GM06990 (cell line): ENCODE data around the gene SEMA4A.

Experiments
- DNase-seq: peaks from one replicate; pipeline ENCODE4 v3.0.0-alpha.2; 2011; ENCODE audit not compliant: insufficient read length; ENCODE audit errors: extremely low read depth
- H3K27me3 ChIP-seq: replicated peaks from 2 replicates; pipeline ENCODE4 v1.6.0; 2011; ENCODE audit warnings: low read length; ENCODE audit not compliant: control insufficient read depth, insufficient read depth
- H3K36me3 ChIP-seq: 2 replicates; pipeline ENCODE4 v1.5.1; 2011; ENCODE audit warnings: low read length; ENCODE audit not compliant: control insufficient read depth, insufficient read depth
- H3K4me3 ChIP-seq: replicated peaks from 2 replicates; pipeline ENCODE4 v1.5.1; 2011; ENCODE audit warnings: low read depth, mild to moderate bottlenecking, control low read depth, low read length
- CTCF ChIP-seq: IDR thresholded peaks from 2 replicates; pipeline ENCODE4 v1.5.1; 2011; ENCODE audit warnings: low read length, control low read depth, mild to moderate bottlenecking, inconsistent platforms; ENCODE audit not compliant: insufficient read depth, poor library complexity, severe bottlenecking

SEMA4A gene

DNA sequence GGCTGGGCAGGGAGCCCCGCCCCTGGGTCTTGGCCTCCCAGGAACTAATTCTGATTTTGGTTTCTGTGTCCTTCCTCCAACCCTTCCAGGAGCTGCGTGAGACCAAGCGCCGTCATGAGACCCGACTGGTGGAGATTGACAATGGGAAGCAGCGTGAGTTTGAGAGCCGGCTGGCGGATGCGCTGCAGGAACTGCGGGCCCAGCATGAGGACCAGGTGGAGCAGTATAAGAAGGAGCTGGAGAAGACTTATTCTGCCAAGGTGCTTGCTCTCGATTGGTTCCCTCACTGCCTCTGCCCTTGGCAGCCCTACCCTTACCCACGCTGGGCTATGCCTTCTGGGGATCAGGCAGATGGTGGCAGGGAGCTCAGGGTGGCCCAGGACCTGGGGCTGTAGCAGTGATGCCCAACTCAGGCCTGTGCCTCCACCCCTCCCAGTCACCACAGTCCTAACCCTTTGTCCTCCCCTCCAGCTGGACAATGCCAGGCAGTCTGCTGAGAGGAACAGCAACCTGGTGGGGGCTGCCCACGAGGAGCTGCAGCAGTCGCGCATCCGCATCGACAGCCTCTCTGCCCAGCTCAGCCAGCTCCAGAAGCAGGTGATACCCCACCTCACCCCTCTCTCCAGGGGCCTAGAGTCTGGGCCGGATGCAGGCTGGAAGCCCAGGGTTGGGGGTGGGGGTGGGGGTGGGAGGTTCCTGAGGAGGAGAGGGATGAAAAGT is 18.5 kb upstream of the SEMA4A start:
- H3K4me3 ChIP-seq = no peak overlapping the region
- TF ChIP-seq CTCF = no peak
- H3K27me3 ChIP-seq = no peaks in the 10 kb centered on the region
- H3K36me3 ChIP-seq = peaks cover 29% of the 10 kb centered on the region
- DNase-seq = no peak

- Histone ChIP-seq H3K4me3 (no peak overlapping the region), H3K36me3 (peaks cover 29% of the 10 kb centered on the region), H3K27me3 (no peaks in the 10 kb centered on the region)
- no peak for TF ChIP-seq CTCF
- no peak for DNase-seq
Measured at GRCh38 chr1:156135930-156136871, 17.2 kb upstream of the SEMA4A start.

DNA sequence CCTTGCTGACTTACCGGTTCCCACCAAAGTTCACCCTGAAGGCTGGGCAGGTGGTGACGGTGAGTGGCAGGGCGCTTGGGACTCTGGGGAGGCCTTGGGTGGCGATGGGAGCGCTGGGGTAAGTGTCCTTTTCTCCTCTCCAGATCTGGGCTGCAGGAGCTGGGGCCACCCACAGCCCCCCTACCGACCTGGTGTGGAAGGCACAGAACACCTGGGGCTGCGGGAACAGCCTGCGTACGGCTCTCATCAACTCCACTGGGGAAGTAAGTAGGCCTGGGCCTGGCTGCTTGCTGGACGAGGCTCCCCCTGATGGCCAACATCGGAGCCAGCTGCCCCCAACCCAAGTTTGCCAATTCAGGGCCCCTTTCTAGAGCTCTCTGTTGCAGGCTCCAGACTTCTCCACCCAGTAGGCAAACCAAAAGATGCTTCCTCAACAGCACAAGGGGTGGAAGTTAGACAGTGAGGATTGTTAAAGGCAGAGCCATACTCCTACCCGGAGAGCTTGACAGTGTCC is 16.4 kb upstream of the SEMA4A start:
- DNase-seq = no peak
- Histone ChIP-seq H3K36me3 (peaks cover 28% of the 10 kb centered on the region), H3K4me3 (no peak overlapping the region), H3K27me3 (no peaks in the 10 kb centered on the region)
- TF ChIP-seq CTCF = peak; percentile 15

- no peak for DNase-seq
- H3K4me3 ChIP-seq = no peak overlapping the region
- no peaks in the 10 kb centered on the region for H3K27me3 ChIP-seq
- no peak for TF ChIP-seq CTCF
- peaks cover 28% of the 10 kb centered on the region for H3K36me3 ChIP-seq
Measured at GRCh38 chr1:156138458-156138867, 14.9 kb upstream of the SEMA4A start.

DNA sequence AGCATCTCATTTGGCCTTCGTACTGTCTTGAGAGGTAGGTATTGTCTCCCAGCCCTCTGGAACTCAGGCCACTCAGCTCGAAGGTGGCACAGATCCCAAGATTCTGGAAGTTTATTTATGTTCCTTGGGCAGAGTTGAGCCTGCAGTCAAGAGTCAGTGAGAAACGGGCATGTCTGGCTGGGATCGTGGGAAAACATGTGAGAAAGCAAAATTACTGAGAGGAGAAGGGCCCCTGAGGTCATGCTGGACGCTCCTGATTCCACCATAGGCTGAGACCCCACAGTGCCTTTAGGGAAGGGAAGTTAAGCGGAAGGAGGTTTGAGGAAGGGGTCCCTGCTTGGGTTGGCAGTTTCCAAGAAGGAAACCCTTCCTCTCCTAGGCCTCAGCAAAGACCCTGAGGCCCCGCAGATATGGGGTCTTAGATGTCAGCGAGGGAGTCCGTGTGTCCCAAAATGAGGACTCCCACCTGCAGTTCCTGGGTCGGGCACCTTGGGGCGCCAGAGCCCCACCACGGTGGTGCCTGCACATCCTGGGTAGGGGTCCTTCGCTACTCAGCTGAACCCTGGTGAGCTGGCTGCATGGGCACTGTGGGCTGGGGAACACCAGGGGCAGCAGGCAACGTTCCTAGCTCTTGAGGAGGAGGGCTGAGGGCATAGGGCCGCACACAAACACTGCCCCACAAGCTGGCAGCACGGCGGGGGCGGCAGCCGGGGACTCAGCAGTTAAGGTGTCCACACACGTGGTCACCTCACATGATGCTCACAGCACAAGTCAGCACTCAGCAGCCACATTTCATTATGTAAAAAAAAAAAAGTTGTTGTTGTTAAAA is 12.3 kb upstream of the SEMA4A start:
- Histone ChIP-seq H3K36me3 (peaks cover 13% of the 10 kb centered on the region), H3K4me3 (no peak overlapping the region), H3K27me3 (no peaks in the 10 kb centered on the region)
- DNase-seq = no peak
- peak; percentile 74 for TF ChIP-seq CTCF
